COLO829 (cell line): ENCODE measurements around the gene HAL.

Source experiments
- DNase-seq: peaks from one replicate; pipeline ENCODE4 v3.0.0; 2012; ENCODE audit warnings: low spot score

The HAL gene, protein sequence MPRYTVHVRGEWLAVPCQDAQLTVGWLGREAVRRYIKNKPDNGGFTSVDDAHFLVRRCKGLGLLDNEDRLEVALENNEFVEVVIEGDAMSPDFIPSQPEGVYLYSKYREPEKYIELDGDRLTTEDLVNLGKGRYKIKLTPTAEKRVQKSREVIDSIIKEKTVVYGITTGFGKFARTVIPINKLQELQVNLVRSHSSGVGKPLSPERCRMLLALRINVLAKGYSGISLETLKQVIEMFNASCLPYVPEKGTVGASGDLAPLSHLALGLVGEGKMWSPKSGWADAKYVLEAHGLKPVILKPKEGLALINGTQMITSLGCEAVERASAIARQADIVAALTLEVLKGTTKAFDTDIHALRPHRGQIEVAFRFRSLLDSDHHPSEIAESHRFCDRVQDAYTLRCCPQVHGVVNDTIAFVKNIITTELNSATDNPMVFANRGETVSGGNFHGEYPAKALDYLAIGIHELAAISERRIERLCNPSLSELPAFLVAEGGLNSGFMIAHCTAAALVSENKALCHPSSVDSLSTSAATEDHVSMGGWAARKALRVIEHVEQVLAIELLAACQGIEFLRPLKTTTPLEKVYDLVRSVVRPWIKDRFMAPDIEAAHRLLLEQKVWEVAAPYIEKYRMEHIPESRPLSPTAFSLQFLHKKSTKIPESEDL

DNA sequence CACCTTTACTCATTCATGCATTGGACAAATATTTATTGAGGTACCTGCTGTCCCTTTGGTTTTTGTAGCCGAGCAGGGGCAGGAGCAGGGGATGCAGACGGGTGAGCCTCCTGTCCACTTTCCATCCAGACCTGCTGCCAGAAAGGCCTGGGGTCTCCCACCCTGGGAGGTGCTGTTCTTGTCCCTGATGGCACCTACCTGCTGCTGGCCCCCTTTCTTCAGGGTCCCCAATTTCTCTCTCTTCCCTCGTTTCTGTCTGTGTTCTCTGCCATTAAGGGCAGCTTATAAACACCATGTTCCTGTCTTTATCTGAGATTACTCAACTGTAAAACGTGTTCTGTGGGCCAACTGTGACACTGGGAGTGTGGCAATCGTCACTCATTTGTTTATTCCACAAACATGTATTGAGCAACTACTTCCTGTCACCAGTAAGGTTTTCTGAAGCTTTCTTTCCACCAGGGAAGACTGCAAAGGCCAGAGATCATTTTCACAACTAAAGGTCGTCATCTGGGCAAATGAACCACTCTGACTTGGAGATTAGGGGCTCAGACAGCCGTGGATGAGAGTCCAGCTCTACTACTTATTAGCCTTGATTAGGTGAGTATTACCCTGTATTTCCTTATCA, at the start of gene HAL:
Gene HAL, minus strand, starts transcription at position 311 of the 625 bp plus-strand sequence. CDS start 434 bp downstream, outside the sequence.
- DNase-seq, result no peak

GRCh38 chr12:96045566-96045965, 49.4 kb upstream of the HAL start:
- no peak for DNase-seq

DNA sequence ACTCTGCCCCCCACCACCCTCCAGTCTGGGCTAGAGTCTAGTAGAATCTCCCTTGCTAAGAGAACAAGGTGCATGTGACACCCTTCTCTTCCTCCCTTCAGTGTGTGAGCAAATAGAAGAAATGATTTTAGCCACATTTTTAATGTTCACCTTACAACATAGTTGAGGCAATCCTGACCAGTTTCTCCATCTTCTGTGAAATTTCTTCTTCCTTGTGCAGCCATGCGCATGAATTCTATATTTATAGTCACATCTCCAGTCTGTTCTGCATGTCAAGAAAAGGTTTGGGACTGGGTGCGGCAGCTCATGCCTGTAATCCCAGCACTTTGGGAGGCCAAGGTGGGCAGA, 48.8 kb upstream of the HAL start:
- no peak for DNase-seq

GRCh38 chr12:96044017-96044942, 48.1 kb upstream of the HAL start:
- DNase-seq, result no peak

- no peak for DNase-seq
Observed at GRCh38 chr12:96041181-96041580, 45.0 kb upstream of the HAL start.

- DNase-seq, result no peak
Observed at GRCh38 chr12:96040305-96041133, 44.4 kb upstream of the HAL start.

GRCh38 chr12:96039516-96039915, 43.4 kb upstream of the HAL start:
- no peak for DNase-seq

- DNase-seq, result no peak
Observed at GRCh38 chr12:96036765-96037455, 40.8 kb upstream of the HAL start.

DNA sequence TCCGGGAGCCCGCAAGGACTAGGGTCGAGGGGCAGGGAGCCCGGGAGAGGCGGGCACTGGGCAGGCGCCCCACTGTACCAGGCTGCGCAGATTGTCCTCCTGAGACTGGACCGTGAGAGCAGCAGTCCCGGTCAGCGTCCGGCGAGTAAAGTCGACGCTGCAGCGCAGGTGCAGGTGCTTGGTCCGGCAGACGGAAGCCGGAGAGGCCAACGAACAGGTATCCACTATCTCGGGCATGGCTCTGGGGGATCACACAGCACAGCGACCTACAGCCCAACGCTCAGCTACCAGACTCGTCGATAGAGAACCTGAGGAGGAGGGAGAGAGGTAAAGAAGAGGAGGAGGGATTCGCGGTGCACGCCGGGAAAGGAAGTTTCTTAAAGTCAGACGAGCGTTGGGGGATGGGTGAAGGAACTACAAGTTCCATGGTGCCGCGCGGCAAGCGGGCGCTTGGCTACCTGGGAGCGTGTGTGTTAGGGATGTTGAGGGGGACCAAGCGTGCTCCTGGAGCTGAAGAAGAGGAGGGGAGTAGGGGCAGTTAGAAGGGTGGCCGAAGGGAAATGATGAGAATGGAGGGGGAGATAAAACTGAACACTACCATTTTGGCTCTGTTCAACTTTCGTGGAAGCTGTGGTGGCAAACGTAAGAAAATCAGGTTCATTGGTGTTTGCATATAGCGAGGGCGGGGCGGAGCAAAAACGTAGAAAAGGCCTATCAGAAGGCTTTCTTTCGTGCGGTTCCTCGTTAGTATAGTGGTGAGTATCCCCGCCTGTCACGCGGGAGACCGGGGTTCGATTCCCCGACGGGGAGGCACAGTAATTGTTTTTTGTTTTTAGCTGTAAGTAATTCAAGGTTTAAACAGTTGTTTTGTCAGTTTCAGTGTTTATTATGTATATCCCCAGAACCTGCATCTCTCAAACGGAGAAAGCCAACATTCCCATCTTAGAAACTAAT, 39.4 kb upstream of the HAL start, which contains the start of gene LTA4H:
Gene LTA4H, minus strand, starts transcription at position 305 of the 954 bp plus-strand sequence. Its CDS starts 68 bp downstream, at position 237.
- DNase-seq, result peak; percentile 94

- DNase-seq, result peak; percentile 32
Observed at GRCh38 chr12:96034621-96035282, 38.6 kb upstream of the HAL start.

DNA sequence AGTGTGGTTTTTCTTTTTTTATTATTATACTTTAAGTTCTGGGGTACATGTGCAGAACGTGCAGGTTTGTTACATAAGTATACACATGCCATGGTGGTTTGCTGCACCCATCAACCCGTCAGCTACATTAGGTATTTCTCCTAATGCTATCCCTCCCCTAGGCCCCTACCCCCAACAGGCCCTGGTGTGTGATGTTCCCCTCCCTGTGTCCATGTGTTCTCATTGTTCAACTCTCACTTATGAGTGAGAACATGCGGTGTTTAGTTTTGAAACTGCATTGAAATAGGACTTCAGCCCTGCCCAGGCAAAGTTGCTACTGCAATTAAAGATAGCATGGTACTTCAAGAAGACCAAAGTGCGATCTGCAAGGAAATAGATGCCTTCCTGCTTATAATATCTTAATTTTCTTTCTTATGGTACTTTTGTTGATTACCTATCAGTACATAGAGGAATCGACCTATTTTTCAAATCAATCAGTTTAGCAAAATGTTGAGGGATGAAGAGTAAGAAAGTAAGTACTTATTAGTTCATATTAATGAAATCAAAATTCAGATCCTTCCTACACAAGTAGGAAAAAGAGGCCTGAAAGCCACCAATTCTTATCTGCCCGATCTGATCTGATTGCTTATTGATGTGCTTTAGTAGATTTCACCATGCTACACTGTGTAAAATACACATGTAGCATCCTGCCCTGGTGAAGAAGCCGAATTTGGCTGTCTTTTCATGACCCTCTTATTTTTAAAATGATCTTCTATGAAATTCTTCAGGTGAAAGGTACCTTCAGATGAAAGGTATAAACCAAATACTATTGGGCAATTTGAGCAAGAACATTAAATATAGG, 37.6 kb upstream of the HAL start:
- DNase-seq, result no peak

DNA sequence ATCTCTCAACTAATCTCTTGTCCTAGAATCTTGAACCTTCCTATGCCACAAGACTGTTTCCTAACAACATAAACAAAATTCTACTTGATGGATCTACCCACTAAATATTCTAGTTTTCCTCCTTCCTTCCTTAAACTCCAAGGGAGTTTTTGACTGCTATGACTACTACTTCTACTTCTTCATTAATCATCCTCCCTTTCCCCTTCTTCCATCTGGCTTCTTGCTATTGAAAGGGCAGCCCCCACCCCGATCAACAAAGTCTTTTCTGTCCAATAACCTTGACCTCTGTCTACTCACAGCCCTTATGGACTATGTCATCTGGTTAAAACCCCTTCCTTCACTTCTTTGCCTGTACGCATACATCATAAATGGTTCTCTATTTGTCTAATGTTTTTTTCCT, 33.7 kb upstream of the HAL start:
- no peak for DNase-seq

- no peak for DNase-seq
Observed at GRCh38 chr12:96028538-96028937, 32.4 kb upstream of the HAL start.

GRCh38 chr12:96026331-96026730, 30.2 kb upstream of the HAL start:
- no peak for DNase-seq

GRCh38 chr12:96025518-96025917, 29.4 kb upstream of the HAL start:
- no peak for DNase-seq

GRCh38 chr12:96020314-96021003, 24.3 kb upstream of the HAL start:
- DNase-seq, result no peak

- no peak for DNase-seq
Observed at GRCh38 chr12:96015672-96016071, 19.5 kb upstream of the HAL start.
